Left ventricle myocardium superior (tissue), 1 donor: ENCODE results near the gene ATP6AP1. TPM values are rescaled to one million over a fixed set of nuclear protein-coding genes. Genes with fewer than 3 reads are reported as not detected.
A peak's percentile ranks its signal among the peaks of the same experiment; 100 is the strongest.
"Not testable (repeated sequence)": the region's sequence is repeated elsewhere in the genome, so short reads cannot be mapped to it uniquely, and the experiment has no call there.

ENCODE experiments used
- ATAC-seq: fragments of 200-7000 bp; cut with Tn5 transposase; one replicate; pipeline ENCODE4 v1.9.1; 2020; ENCODE audit warnings: mild to moderate bottlenecking, moderate library complexity
- DNase-seq: peaks from one replicate; pipeline ENCODE4 v3.0.0-alpha.2; 2020
- intact Hi-C: fragments of 100-400 bp; cut with micrococcal nuclease; formaldehyde crosslinking; loops from one replicate; pipeline ENCODE4 v1.11.0; 2022
- total RNA-seq: library from RNA; stranded (reverse); fragmentation: NEBNext Ultra II Directional; extraction: Animal tissue kit (Norgen Biotek cat#: 25700); gene quantifications from one replicate; pipeline ENCODE4 v1.2.1, GENCODE V29; 2021
- donor health status: DM: no; HTN: yes; CAD: no; lungs with severe emphysema.

Gene ATP6AP1
- total RNA-seq, 1 donor from 2014 or later: 81.0 TPM

DNA sequence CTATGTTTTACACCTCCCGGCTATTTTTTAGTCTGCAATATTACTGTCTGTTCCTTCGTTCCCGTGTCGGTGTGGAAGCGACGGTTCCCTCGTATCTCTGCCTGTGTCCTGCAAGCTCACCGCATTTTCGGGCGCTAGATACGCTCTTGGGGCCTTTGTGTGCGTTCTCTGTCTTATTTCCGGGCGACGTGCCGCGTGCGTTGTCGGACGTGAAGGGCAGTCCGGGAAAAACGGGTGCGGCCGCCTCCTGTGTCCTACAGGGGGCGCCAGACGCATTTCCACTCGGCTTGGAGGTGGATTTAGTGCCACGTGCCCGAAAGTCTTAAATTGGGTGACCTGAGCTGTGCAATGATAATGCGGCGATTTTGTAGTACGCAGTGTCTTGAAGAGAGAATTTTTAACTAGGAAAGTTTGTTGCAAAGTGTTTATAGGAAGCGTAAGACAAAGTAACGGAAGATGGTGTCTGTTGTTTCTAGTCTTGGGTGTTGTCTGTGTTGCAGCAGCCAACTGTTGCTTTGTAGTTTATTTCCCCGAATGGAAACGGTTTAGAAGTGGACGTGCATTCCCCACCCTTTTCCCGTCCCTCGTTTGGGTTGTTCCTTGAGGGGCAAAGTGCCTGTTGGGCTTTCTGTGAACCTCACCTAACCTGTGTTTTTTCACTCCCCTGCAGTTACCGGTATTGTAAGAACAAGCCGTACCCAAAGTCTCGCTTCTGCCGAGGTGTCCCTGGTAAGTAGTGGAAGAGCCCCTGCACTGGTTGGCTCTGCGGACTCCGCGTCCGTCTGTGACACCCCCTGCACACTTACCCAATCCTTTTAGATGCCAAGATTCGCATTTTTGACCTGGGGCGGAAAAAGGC, 29.6 kb upstream of the ATP6AP1 start:
- intact Hi-C loops: no loop called here
- DNase-seq: peak; percentile 92
- peak; percentile 65 for ATAC-seq

DNA sequence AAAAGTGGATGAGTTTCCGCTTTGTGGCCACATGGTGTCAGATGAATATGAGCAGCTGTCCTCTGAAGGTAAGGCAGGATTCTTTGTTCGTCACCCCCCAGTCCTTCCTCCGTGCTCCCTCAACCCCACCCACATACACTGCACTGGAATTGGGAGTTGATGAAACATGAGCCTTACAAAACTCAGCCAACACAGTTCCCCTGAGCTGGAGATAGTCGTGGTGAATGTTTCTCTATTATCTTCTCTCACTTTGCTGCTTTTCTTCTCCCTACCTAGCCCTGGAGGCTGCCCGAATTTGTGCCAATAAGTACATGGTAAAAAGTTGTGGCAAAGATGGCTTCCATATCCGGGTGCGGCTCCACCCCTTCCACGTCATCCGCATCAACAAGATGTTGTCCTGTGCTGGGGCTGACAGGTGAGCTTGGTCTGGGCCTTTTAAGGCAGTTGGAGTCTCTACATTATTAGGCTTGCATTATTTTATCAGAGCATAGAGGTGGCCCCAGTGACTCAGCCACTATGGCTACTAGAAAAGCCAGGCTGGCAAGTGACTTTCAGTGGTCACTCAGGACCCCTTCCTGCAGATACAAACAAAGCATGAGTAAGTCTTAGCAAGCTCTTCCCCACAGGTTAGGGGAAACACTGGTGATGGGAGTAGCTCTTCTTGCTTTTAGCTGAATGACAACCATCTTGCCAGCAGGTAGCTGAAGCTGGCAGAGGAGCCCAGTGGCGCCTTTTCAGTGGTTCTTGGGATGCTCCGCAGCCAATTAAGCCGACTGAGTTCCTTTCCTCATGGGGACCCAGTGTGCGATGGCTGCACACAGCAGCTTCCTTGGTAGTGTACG, 28.7 kb upstream of the ATP6AP1 start:
- intact Hi-C loops: no loop called here

DNA sequence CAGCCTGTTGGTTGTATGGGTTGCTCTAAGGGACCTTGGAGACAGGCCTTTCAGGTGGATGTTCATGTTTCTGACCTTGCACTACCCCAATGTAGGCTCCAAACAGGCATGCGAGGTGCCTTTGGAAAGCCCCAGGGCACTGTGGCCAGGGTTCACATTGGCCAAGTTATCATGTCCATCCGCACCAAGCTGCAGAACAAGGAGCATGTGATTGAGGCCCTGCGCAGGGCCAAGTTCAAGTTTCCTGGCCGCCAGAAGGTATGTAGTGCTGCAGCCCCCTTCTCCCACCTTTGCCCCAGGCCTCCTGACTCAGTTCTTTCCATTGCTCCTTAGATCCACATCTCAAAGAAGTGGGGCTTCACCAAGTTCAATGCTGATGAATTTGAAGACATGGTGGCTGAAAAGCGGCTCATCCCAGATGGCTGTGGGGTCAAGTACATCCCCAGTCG, 28.1 kb upstream of the ATP6AP1 start:
- DNase-seq, intact Hi-C loops, ATAC-seq: not testable (repeated sequence)

More for the DNA sequence above, 28.7 kb upstream of the ATP6AP1 start:
- no peak for ATAC-seq
- DNase-seq: no peak

DNA sequence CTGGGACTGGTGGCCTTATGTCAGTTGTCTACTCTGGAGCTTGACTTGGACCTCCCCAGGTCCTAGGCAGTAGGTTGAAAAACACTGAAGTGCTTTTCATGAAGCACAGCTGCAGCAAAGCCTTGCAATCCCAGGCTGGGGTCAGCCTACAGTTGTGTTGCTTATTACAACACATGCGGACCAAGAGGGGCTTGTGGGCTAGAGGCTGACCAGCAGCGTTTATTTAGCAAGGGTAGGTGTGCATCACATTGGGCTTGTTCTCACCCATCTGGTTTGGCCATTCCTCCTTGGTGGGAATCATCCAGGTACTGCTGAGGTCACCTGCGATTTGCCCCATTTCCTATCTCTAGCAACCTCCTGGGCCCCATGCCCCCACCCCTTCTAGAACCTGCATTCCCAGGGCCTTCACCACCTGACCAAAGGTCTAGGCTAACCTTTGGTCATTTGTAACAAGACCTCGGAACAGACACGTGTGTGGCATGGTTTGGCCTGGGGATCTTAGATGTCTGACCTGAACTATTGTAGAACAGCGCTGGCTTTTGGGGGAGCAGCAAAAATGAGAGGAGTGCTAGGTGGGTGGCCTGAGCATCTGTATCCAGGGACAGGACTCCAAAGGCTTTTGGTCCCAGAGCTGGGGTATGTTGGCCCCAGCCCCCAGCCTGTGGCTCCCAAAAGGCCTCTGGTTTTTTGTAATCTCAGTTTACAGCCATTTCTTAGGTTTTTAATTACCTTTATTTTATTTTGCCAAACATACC, 27.3 kb upstream of the ATP6AP1 start:
- intact Hi-C loops: no loop called here
- no peak for DNase-seq
- ATAC-seq: no peak

DNA sequence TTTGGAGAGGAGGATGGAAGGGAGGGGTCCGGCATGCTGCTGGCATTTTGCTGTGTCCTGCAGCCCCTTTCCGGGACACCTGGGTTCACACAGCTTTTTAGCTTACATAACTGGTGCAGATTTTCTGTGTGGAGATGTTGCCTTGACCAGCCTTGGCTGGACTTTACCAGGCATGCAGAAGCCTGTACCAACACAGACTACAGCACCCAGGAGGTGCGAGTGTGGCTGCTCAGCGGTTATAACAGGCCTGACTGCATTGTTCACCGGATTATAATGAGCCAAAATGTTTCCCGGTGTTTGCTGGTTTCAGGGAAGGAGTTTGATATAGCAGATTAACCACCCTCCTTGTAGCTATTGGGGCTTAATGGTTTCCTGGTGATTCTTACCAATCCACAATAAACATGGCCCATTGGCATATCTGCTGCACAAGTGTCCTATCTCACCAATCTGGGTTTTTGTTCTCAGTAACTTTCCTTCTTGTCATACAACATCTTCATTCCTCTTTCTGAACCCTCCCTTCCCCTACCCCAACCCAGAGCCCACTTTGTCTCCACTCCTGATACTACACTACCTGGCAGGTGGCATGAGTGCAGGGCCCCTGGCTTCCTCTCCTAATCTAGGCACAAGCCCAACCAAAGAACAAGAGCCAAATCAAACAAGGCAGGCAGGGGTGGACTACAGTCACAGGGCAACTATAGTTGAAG, 26.4 kb upstream of the ATP6AP1 start:
- DNase-seq (no peak), ATAC-seq (no peak)
- intact Hi-C loops: no loop called here

DNA sequence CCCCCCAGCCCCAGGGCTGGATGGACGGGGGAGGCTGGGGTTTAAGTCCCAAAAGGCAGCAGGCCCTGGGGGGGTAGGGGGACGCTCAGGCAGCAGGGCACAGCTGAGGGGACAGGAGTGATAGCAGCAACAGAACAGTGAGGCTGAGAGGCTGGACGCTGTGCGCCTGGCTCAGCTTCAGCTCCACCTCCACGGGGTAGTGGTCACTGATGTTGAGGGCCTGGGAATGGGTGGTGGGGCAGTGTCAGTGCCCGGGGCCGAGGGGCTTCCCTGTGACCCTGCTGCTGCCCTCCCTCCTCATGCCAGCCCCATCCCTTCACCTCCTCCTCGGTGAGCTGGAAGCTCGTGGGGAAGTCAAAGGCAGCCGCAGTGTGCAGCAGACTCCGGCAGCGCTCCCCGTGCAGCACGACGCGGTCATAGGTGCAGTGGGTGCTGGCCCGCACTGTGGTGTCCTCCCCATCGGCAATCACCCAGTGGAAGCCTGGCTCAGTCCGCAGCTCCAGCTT, 25.8 kb upstream of the ATP6AP1 start:
- ATAC-seq (no peak), DNase-seq (no peak)
- intact Hi-C loops: no loop called here

DNA sequence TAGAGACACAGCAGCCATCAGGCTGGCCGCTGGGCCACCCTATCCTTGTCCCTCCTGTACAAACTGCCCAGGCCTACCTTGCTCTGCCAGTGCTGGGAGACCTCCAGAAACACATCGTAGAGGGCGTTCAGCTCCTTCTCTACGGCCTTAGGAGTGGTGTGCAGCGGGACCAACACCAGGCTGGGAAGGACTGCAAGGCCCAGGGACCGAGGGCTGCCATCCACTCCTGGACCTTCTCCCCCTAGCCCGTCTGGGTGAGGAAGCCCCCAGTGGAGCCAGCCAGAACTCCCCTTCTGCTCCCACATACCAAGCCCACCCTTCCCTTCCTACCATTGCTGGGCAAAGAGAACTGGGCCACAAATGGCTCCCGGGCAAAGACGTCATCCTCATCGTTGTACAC, 25.3 kb upstream of the ATP6AP1 start:
- DNase-seq (no peak), ATAC-seq (no peak)
- intact Hi-C loops: no loop called here

DNA sequence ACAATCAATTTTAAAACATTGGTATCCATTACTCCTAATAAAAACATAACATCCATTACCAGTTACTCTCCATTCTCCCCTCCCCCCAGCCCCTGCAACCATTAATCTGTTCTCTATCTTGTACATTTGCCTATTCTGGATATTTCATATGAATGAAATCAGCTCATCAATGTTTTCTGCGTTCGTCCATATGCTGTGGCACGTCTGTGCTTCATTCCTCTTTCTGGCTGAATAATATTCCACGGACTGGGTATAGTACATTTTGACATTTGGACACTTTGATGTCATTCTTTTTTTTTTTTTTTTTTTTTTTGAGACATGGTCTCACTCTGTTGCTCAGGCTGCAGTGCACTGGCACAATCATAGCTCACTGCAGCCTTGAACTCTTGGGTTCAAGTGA, 24.6 kb upstream of the ATP6AP1 start:
- ATAC-seq: no peak
- DNase-seq: no peak
- intact Hi-C loops: no loop called here

DNA sequence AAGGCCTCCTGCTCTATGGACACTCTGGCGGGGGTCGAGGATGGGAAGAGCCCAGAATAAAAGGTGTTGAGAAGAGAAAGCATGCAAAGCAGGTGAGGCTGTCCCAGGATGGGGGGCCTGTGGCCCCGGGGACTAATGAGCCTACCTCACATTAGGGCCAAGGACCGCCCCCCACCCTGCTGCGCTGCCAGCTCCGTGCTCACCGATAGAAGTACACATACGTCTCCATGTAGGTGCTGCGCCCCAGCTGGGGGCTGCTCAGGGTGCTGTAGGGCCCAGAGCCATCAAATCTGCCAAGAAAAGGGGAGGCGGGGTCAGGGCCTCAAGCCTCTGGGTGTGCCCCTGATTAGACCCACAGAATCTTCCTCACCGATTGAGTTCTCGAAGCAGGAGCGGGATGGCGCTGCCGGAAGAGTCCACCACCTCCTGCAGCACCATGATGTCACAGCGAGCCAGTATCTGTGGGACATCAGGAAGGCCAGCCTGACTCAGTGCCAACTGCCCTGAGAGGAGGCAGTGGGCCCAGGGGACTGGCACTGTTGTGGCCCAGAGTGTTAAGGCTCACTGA, 23.8 kb upstream of the ATP6AP1 start:
- ATAC-seq: no peak
- intact Hi-C loops: no loop called here
- DNase-seq: no peak

DNA sequence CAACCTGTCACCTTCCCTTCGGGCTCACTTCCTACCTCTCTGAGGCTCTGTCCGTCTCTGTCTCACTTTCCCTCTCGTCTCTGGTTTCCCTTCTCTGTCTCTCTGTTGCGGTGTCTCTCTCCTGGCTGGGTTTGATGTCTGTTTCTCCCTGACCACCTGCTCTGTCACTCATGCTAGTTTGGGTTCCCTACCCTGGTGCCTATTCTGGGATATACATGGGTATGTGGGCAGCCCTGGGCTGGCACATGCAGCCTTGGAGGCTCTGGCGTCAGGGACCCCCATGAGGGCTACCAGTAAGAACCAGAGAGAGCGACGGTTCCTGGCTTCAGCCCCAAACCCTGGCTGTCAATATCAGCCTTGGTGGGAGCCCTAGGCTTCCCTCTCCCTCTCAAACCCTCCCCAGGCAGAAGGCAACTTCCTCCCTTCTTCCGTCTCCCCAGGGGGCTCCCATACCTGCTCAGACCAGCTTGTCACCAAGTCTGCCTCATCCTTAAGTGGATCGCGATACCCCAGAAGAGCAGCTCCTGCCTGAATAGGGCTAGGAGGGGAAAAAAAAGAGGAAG, 19.7 kb upstream of the ATP6AP1 start:
- ATAC-seq: no peak
- DNase-seq: no peak
- intact Hi-C loops: no loop called here

DNA sequence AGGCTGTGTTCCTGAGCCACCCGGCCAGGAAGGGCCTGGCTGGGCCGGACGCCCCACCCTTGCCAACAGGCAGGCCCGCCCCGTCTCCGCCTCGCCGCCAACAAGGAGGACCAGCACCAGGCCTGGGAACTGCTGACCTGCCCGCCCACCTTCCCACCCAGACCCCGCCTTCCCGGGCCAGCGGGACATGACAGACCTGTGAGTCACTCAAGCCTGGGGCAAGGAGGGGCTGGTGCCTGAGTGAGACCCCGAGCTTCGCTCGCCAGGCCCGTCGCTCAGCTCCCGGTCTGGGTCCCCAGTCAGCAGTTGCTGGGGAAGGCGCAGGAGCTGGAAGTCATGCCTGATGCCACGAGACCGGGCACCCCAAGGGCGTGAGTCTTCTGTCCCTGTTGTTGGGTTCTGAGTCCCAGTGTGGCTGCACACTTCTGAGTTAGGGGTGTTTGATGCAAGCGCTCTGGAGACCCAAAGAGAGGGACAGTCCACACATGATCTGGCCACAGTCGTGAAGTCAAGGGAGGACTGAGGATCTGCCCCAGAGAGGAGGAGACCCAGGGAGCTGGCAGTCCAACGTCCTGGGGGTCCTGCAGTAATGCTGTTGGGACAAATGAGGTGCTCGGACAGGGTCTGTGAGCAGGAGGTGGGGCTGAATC, 19.1 kb upstream of the ATP6AP1 start, which contains the start of gene DNASE1L1:
DNASE1L1 (minus strand) TSS at position 33 of the 650 bp plus-strand sequence. CDS start 3,686 bp downstream, outside the sequence.
- ATAC-seq: peak; percentile 66
- intact Hi-C loops: no loop called here
- peak; percentile 83 for DNase-seq

DNA sequence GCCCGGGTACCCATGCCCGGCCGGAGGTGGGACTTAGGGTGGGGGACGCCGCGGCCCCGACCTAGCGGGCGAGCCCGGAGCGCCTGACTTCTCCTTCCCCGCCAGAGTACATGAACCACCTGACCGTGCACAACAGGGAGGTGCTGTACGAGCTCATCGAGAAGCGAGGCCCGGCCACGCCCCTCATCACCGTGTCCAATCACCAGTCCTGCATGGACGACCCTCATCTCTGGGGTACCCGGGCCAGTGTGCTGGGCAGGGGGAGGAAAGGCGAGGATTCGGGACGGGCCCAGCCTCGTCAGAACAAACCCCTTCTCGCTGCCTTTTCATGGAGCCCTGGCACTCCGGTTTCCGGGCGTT, 16.5 kb upstream of the ATP6AP1 start:
- intact Hi-C loops: no loop called here
- peak; percentile 84 for ATAC-seq
- peak; percentile 77 for DNase-seq

DNA sequence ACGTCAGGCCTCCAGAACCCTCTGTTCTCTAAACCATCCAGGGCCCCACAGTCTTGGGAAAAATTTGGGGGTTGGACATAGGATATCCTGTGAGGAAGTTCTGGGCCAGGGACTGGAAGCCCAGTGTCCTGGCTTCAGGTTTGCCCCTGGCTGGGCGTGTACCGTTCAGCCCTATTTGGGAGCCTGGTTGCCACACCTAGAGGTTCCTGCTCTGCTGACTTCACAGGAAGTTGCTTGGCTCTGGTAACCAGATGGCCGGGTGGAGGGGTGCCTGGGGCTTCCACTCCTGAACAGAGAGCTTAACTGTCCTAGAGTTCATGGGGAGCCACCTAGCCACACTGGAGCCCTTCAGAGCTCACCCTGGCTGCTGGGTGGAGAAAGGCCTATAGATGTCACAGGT, 16.0 kb upstream of the ATP6AP1 start:
- DNase-seq (no peak), ATAC-seq (peak; percentile 23)
- intact Hi-C loops: no loop called here

DNA sequence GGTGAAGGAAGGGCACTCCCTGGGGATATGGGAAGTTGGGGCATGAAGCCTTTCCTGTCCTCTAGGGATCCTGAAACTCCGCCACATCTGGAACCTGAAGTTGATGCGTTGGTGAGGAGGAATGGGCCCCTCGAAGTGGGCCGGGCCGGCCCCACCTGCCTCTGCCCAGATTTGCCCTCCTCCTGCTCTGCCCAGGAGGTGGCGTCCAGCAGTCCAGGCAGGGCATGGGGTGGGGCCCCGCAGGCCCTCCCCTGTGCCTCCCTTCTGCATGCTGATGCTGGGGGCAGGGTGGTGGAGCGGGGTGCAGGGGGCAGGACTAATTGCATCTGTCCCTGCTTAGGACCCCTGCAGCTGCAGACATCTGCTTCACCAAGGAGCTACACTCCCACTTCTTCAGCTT, 15.3 kb upstream of the ATP6AP1 start:
- ATAC-seq (no peak), DNase-seq (no peak)
- intact Hi-C loops: no loop called here

DNA sequence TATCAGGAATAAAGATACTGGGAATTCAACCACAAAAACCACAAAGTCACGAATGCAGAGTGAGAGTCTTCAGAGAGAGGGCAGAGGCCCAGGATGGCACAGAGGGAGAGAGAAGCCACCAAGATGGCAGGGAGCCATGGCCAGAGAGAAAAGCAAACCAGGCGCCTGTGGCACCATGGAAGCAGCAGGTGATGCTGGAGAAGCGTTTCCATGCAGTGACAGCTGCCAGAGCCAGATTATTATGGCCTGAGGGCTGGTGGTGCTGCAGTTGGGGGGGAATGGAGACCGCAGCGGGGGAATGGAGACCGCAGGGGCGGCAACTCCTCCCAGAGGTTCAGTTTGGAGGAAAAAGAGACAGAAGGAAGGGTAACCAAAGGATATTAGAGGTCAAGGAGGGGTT, 11.3 kb upstream of the ATP6AP1 start:
- ATAC-seq: no peak
- intact Hi-C loops: no loop called here

DNA sequence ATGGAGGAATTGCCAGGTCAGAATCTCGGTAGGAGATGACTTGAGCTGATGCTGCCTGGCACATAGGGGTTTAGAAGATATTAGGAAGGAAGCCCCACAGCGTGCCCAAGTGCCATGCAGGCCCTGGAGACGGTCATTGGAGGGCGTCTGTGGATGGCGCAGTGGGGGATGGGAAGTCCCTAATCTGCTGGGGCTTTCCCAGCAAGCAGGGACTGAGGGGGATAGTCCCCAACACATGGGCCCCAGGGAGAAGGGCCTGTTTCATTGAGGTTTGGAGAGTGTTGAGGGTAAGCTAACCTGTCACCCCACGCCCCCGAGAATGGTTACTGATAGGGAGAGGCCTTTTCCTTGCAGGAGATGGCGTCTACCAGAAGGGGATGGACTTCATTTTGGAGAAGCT, 9.3 kb upstream of the ATP6AP1 start:
- intact Hi-C loops: no loop called here
- ATAC-seq (no peak), DNase-seq (no peak)

More for the DNA sequence above, 11.3 kb upstream of the ATP6AP1 start:
- DNase-seq: no peak

DNA sequence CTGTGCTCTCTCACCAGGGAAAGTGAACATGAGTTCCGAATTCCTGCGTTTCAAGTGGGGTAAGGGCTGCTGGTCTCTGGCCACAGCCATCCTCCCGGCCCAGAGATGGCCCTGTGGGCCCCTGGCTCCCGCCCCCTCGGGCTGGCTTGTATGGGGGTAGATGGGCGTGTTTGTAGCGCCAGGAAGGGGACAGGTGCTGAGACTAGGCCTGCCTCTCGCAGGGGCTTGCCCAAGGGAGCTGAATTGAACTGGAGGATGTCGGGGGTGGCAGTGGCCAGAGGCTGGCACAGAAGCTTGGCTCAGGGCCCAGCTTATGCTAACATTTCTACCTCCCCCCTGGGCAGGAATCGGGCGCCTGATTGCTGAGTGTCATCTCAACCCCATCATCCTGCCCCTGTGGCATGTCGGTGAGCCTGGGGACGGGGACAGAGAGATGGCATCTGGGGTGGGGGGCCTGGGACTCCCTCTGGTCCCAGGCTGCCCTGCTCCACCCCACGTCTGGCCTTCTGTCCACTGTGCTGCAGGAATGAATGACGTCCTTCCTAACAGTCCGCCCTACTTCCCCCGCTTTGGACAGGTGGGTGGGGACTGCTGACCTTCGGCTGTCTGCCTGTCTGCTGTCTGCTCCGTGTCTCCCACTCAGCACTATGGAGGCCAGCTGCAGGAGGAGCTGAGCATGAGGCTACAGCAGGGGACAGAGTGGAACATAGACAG, 8.6 kb upstream of the ATP6AP1 start:
- peak; percentile 65 for DNase-seq
- peak; percentile 96 for ATAC-seq
- intact Hi-C loops: no loop called here
